Body of pancreas (tissue), 4 donors: ENCODE data around the gene CC2D2B. TPM values are rescaled to one million over a fixed set of nuclear protein-coding genes. Genes with fewer than 3 reads are reported as not detected.
"Not testable (repeated sequence)": the region's sequence is repeated elsewhere in the genome, so short reads cannot be mapped to it uniquely, and the experiment has no call there.

Experiments used
- ATAC-seq: fragments of 150-250 bp; one replicate; pipeline ENCODE4 v1.9.1; 2016
- DNase-seq, 4 donors: peaks; one replicate each; pipeline ENCODE4 v3.0.0-alpha.2; 2019
- H3K27ac ChIP-seq, 4 donors: fragments of 200-600 bp; sonication (generic); 1 replicate in 3 of 4; 2 replicates in 1 of 4; pipeline versions ENCODE4 v1.5.1 to v1.6.1; 2016 to 2019; ENCODE audit warnings: mild to moderate bottlenecking in 1 of 4, mixed read lengths in 1 of 4, moderate library complexity in 1 of 4
- H3K27me3 ChIP-seq, 2 donors: fragments of 200-600 bp; sonication (generic); one replicate each; pipeline ENCODE4 v1.6.0; 2016; ENCODE audit warnings: mild to moderate bottlenecking in 1 of 2
- H3K36me3 ChIP-seq, 2 donors: fragments of 200-600 bp; sonication (generic); replicated peaks in 1 of 2; 2 replicates each; pipeline ENCODE4 v1.5.1; 2016; ENCODE audit warnings: low read depth in 2 of 2; ENCODE audit not compliant: insufficient read depth in 1 of 2
- H3K4me1 ChIP-seq: fragments of 200-600 bp; sonication (generic); one replicate; pipeline ENCODE4 v1.6.0; 2016
- H3K4me3 ChIP-seq, 2 donors: fragments of 200-600 bp; sonication (generic); 1 replicate in 1 of 2; 2 replicates in 1 of 2; pipeline ENCODE4 v1.5.1; 2016 to 2019
- H3K9me3 ChIP-seq, 3 donors: fragments of 200-600 bp; sonication (generic); 1 replicate in 2 of 3; 2 replicates in 1 of 3; pipeline ENCODE4 v1.5.1; 2016
- CTCF ChIP-seq, 7 experiments: fragments of 450-650 bp in 4 of 7; fragments of 200-600 bp in 3 of 7; sonication (generic) in 3 of 7; IDR thresholded peaks; one replicate each; pipeline ENCODE4 v1.5.1; 2016 to 2019; ENCODE audit warnings: antibody characterized with exemption in 7 of 7
- POLR2A ChIP-seq, 3 donors: fragments of 450-650 bp; IDR thresholded peaks; one replicate each; pipeline ENCODE4 v1.6.1; 2016; ENCODE audit warnings: antibody characterized with exemption in 3 of 3, mild to moderate bottlenecking in 2 of 3
- WGBS, 2 donors: methylation state at CpG; one replicate each; pipeline ENCODE4 v1.1.5; 2017; 5-methylcytosine and 5-hydroxymethylcytosine counted together
- intact Hi-C: fragments of 100-400 bp; cut with DNase I; formaldehyde crosslinking; loops from one replicate; pipeline ENCODE4 v1.15.1; 2023
- total RNA-seq, 2 donors: library from RNA; depleted of rRNA; stranded (reverse); fragments of >200 nt; gene quantifications; one replicate each; pipeline ENCODE4 v1.1.0, GENCODE V29; 2016

Gene CC2D2B
- total RNA-seq, 2 donors from 2014 or later = 0.99 to 3.4 TPM

GRCh38 chr10:96043893-96044715 lies 136.3 kb downstream of the CC2D2B start:
- no peak for TF ChIP-seq CTCF (IDR thresholded peaks at IDR 0.05)
- TF ChIP-seq POLR2A (IDR thresholded peaks at IDR 0.05) = no peak
- ATAC-seq = peak; percentile 55
- DNase-seq = peak; percentile 46 to 63 (median 49)
- Histone ChIP-seq H3K9me3 (no peaks in the 10 kb centered on the region), H3K27ac (peak overlapping the region; percentile 25 to 91 (median 80)), H3K27me3 (no peaks in the 10 kb centered on the region), H3K36me3 (no peaks in the 10 kb centered on the region), H3K4me1 (peaks cover 16% of the 10 kb centered on the region), H3K4me3 (peak overlapping the region; percentile 48 to 69)
- intact Hi-C loops = no loop called here
- 1 to 5% methylated on average over 15 to 58 of the region's 58 CpGs for WGBS, 2 donors

DNA sequence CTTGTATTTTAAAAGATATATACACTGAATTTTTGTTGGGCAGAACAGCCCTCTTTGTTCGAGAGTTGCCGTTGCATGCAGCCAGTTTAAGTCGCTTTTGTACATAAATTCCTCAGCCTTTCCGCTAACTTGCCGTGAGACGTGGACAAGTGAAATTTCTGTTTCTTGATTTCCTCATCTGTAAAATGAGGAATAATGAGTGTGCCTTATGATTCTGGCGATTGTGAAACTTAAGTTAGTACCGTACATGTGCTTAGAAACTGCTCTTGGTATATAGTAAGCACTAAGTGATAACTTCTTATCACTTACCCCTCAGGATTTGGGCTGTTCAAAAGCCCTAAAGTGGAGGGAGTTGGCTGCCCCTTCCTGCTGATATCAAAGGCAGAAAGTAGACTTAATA lies 137.0 kb downstream of the CC2D2B start:
- TF ChIP-seq POLR2A (IDR thresholded peaks at IDR 0.05) (no peak), CTCF (IDR thresholded peaks at IDR 0.05) (no peak)
- Histone ChIP-seq H3K36me3 (no peaks in the 10 kb centered on the region), H3K4me1 (peaks cover 16% of the 10 kb centered on the region), H3K27ac (peak overlapping the region in 3 of 4 donors; percentile 74 to 91 (median 87)), H3K4me3 (peak overlapping the region; percentile 48 to 69), H3K27me3 (no peaks in the 10 kb centered on the region), H3K9me3 (no peaks in the 10 kb centered on the region)
- intact Hi-C loops = no loop called here
- 35 to 61% methylated on average over 8 of the region's 8 CpGs for WGBS, 2 donors
- ATAC-seq = no peak
- no peak for DNase-seq

DNA sequence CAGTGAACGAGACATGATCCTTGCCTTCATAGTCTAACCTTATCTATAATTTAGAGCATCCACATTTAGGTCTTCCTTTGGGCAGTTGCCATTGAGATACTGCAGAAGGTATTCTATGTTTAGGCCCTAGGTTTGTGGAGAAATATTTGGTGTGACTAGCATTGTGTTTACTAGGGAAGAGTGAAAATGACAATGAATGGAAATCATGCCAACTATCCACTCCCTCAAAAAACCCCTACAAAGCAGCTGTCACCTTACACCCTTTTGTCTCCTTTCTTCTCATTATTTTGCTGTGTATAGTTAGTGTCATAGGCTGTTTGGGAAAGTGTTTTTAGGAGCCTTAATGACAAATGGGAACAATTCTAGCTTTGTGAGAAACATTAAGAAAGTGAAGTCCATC lies 138.8 kb downstream of the CC2D2B start:
- H3K9me3 ChIP-seq = no peaks in the 10 kb centered on the region
- TF ChIP-seq CTCF (IDR thresholded peaks at IDR 0.05) = no peak
- no peak for TF ChIP-seq POLR2A (IDR thresholded peaks at IDR 0.05)
- H3K36me3 ChIP-seq = no peaks in the 10 kb centered on the region
- H3K27ac ChIP-seq = no peak overlapping the region
- DNase-seq (no peak), ATAC-seq (no peak)
- no peak overlapping the region for H3K4me3 ChIP-seq
- intact Hi-C loops = no loop called here
- H3K4me1 ChIP-seq = peaks cover 16% of the 10 kb centered on the region
- H3K27me3 ChIP-seq = no peaks in the 10 kb centered on the region
- 86 to 88% methylated on average over 1 of the region's 1 CpG for WGBS, 2 donors

GRCh38 chr10:96047004-96047649 lies 139.4 kb downstream of the CC2D2B start:
- Histone ChIP-seq H3K4me3 (no peak overlapping the region), H3K9me3 (no peaks in the 10 kb centered on the region), H3K4me1 (peaks cover 16% of the 10 kb centered on the region), H3K27me3 (no peaks in the 10 kb centered on the region), H3K36me3 (no peaks in the 10 kb centered on the region), H3K27ac (no peak overlapping the region)
- intact Hi-C loops = no loop called here
- TF ChIP-seq CTCF (IDR thresholded peaks at IDR 0.05) (no peak), POLR2A (IDR thresholded peaks at IDR 0.05) (no peak)
- ATAC-seq (no peak), DNase-seq (no peak)
- 88 to 96% methylated on average over 4 of the region's 4 CpGs for WGBS, 2 donors

- H3K4me3 ChIP-seq, H3K27ac ChIP-seq, DNase-seq, H3K9me3 ChIP-seq, H3K36me3 ChIP-seq, ATAC-seq, H3K27me3 ChIP-seq, intact Hi-C loops: not testable (repeated sequence)
- H3K4me1 ChIP-seq = peaks cover 11% of the 10 kb centered on the region
- whole genome bisulfite sequencing, 2 donors = 95 to 96% methylated on average over 2 to 3 of the region's 3 CpGs
Measured at GRCh38 chr10:96047925-96048324, 140.2 kb downstream of the CC2D2B start.
